Activated CD4-positive, alpha-beta memory T cell treated with anti-CD3 and anti-CD28 coated beads, Interleukin-2, amount 10 ng/mL, durations not matched to agents 7 days and 5 days (primary cell): ENCODE data around the gene TRIM26. TPM values are rescaled to one million over a fixed set of nuclear protein-coding genes. Genes with fewer than 3 reads are reported as not detected.
"Not testable (repeated sequence)": the region's sequence is repeated elsewhere in the genome, so short reads cannot be mapped to it uniquely, and the experiment has no call there.

ENCODE experiments used
- CTCF ChIA-PET: fragments of 350-600 bp; sonication (Branson Sonifier 250); formaldehyde crosslinking; loops from one replicate; lab custom pipeline; 2021; ENCODE audit warnings: antibody characterized with exemption, inconsistent platforms; lab: Charles Lee
- POLR2A ChIA-PET: fragments of 350-600 bp; sonication (Branson Sonifier 250); formaldehyde crosslinking; loops from one replicate; lab custom pipeline; 2021; ENCODE audit warnings: antibody characterized with exemption; lab: Charles Lee
- DNase-seq: peaks from one replicate; pipeline ENCODE4 v3.0.0-alpha.2; 2020
- H3K27ac Mint-ChIP-seq: one replicate; pipeline ENCODE4 v1.8.0; 2021; ENCODE audit warnings: mild to moderate bottlenecking, mixed read lengths
- H3K27me3 Mint-ChIP-seq: one replicate; pipeline ENCODE4 v1.8.0; 2021; ENCODE audit warnings: mixed read lengths
- H3K36me3 Mint-ChIP-seq: one replicate; pipeline ENCODE4 v1.8.0; 2021; ENCODE audit warnings: low read depth, mixed read lengths
- H3K4me1 Mint-ChIP-seq: one replicate; pipeline ENCODE4 v1.8.0; 2021; ENCODE audit warnings: mixed read lengths
- H3K4me3 Mint-ChIP-seq: one replicate; pipeline ENCODE4 v1.8.0; 2021; ENCODE audit warnings: mild to moderate bottlenecking, mixed read lengths
- H3K9me3 Mint-ChIP-seq: one replicate; pipeline ENCODE4 v1.8.0; 2021; ENCODE audit warnings: mixed read lengths
- total RNA-seq, 2 experiments: library from RNA; stranded (reverse); gene quantifications; one replicate each; pipeline ENCODE4 v1.2.3, GENCODE V29; 2021

TRIM26 gene
- total RNA-seq, 2 experiments from 2014 or later: 91.1 to 91.5 TPM

DNA sequence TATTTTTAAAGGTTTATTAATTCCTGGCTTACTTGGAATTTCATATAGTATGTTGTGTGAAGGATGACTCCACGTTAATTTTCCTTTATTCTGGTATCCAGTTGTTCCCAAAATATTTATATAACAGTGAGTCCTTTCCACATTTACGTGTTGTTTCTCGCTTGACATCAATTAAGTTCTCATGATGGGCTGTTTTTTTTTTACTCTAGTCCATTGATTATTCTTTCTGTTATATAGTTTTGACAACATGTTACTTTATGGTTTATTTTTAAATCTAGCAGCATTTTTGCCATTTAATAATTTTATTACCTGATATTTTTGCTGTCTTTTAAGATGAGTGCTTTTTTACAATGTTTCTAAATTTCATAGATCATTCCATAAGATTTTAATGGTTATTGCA lies 70.5 kb downstream of the TRIM26 start:
- no peak for DNase-seq
- ChIA-PET CTCF (interaction anchor here (0.7 to 1.1 kb wide), 2 partner anchors 12 to 66 kb away, joined by 3 to 5 read pairs; no protein-coding TSS in a partner anchor), POLR2A (no interaction called here)
- Mint-ChIP-seq H3K27me3 (peaks cover 66% of the 10 kb centered on the region), H3K4me3 (no peak overlapping the region), H3K27ac (no peak overlapping the region), H3K4me1 (peaks cover 6% of the 10 kb centered on the region), H3K36me3 (no peaks in the 10 kb centered on the region), H3K9me3 (no peaks in the 10 kb centered on the region)

GRCh38 chr6:30140240-30140639 lies 73.0 kb downstream of the TRIM26 start:
- H3K4me1 Mint-ChIP-seq: peaks cover 21% of the 10 kb centered on the region
- H3K27me3 Mint-ChIP-seq: peaks cover 69% of the 10 kb centered on the region
- H3K9me3 Mint-ChIP-seq, DNase-seq, H3K36me3 Mint-ChIP-seq, POLR2A ChIA-PET, H3K4me3 Mint-ChIP-seq, H3K27ac Mint-ChIP-seq: not testable (repeated sequence)
- CTCF ChIA-PET: interaction anchor here (1.7 kb wide), 1 partner anchor 9 kb away, joined by 3 read pairs; no protein-coding TSS in a partner anchor

- DNase-seq: no peak
- CTCF ChIA-PET: no interaction called here
These were observed 76.5 kb downstream of the TRIM26 start for GRCh38 chr6:30136570-30137286.

GRCh38 chr6:30135757-30136156 lies 77.4 kb downstream of the TRIM26 start, which contains the start of gene TRIM40:
TRIM40 (plus strand) TSS chr6:30136140; CDS start chr6:30137037, 897 bp downstream.
- H3K27ac Mint-ChIP-seq: no peak within 1 kb of the TSS
- H3K36me3 Mint-ChIP-seq: no peaks in the 10 kb centered on the region
- POLR2A ChIA-PET: no interaction called here
- no peak for DNase-seq
- H3K9me3 Mint-ChIP-seq: no peaks in the 10 kb centered on the region
- H3K4me1 Mint-ChIP-seq: peaks cover 25% of the 10 kb centered on the region
- H3K4me3 Mint-ChIP-seq: no peak within 1 kb of the TSS
- CTCF ChIA-PET: interaction anchor here (7.2 kb wide), 1 partner anchor 31 kb away, joined by 186 read pairs; no protein-coding TSS in a partner anchor
- peaks cover 60% of the 10 kb centered on the region for H3K27me3 Mint-ChIP-seq

More at GRCh38 chr6:30136570-30137286, 76.5 kb downstream of the TRIM26 start:
- Mint-ChIP-seq H3K4me3 (no peak overlapping the region), H3K9me3 (no peaks in the 10 kb centered on the region), H3K36me3 (no peaks in the 10 kb centered on the region), H3K27ac (no peak overlapping the region), H3K4me1 (peaks cover 21% of the 10 kb centered on the region), H3K27me3 (peaks cover 60% of the 10 kb centered on the region)
- POLR2A ChIA-PET: no interaction called here

GRCh38 chr6:30135147-30135546 lies 78.1 kb downstream of the TRIM26 start:
- DNase-seq: no peak
- H3K4me1 Mint-ChIP-seq: peaks cover 30% of the 10 kb centered on the region
- H3K27me3 Mint-ChIP-seq: peaks cover 62% of the 10 kb centered on the region
- POLR2A ChIA-PET: no interaction called here
- no peaks in the 10 kb centered on the region for H3K36me3 Mint-ChIP-seq
- CTCF ChIA-PET: interaction anchor here (7.2 kb wide), 1 partner anchor 31 kb away, joined by 186 read pairs; no protein-coding TSS in a partner anchor
- H3K4me3 Mint-ChIP-seq: no peak overlapping the region
- H3K9me3 Mint-ChIP-seq: no peaks in the 10 kb centered on the region
- H3K27ac Mint-ChIP-seq: no peak overlapping the region

Other genes starting within 250 kb of the TRIM26 start
- 10 to 100 TPM; 75.5 to 77.8 TPM for gene POLR1H, start 152.1 kb downstream of the TRIM26 start, total RNA-seq
- gene PPP1R11, start 146.2 kb downstream of the TRIM26 start, total RNA-seq: 10 to 100 TPM; 62.5 to 62.6 TPM
- not detected for gene RNF39, start 137.6 kb downstream of the TRIM26 start, total RNA-seq
- gene TRIM31, start 100.3 kb downstream of the TRIM26 start, total RNA-seq: not detected
- gene TRIM40, start 77.3 kb downstream of the TRIM26 start, total RNA-seq: not detected
- gene TRIM10, start 52.2 kb downstream of the TRIM26 start, total RNA-seq: under 1 TPM in 1 of 2 experiments, not detected in 1; 0.08 TPM
- not detected for gene TRIM15, start 49.9 kb downstream of the TRIM26 start, total RNA-seq
- gene TRIM39, start 113.5 kb upstream of the TRIM26 start, total RNA-seq: 10 to 100 TPM; 15.1 to 15.6 TPM
- 10 to 100 TPM; 34.2 to 35.7 TPM for gene RPP21, start 131.8 kb upstream of the TRIM26 start, total RNA-seq